Stimulated activated naive CD8-positive, alpha-beta T cell treated with anti-CD3 and anti-CD28 coated beads, Interleukin-15, Interleukin-2, amounts not matched to agents 100 ng/mL and 50 ng/mL, for 24 hours (primary cell): Measurements from ENCODE around the gene PACC1.
A peak's percentile ranks its signal among the peaks of the same experiment; 100 is the strongest.
"Not testable (repeated sequence)": the region's sequence is repeated elsewhere in the genome, so short reads cannot be mapped to it uniquely, and the experiment has no call there.

Experiments used
- H3K27ac Mint-ChIP-seq: one replicate; pipeline ENCODE4 v1.8.0; 2021; ENCODE audit warnings: mild to moderate bottlenecking, mixed read lengths
- H3K27me3 Mint-ChIP-seq: one replicate; pipeline ENCODE4 v1.8.0; 2021; ENCODE audit warnings: mixed read lengths
- H3K36me3 Mint-ChIP-seq: one replicate; pipeline ENCODE4 v1.8.0; 2021; ENCODE audit warnings: low read depth, mixed read lengths
- H3K4me1 Mint-ChIP-seq: one replicate; pipeline ENCODE4 v1.8.0; 2021; ENCODE audit warnings: low read depth, mixed read lengths
- H3K4me3 Mint-ChIP-seq: one replicate; pipeline ENCODE4 v1.8.0; 2021; ENCODE audit warnings: mild to moderate bottlenecking, mixed read lengths
- H3K9me3 Mint-ChIP-seq: one replicate; pipeline ENCODE4 v1.8.0; 2021; ENCODE audit warnings: mixed read lengths

The PACC1 gene

GRCh38 chr1:212430416-212430815 is 15.7 kb upstream of the PACC1 start:
- no peak overlapping the region for H3K4me3 Mint-ChIP-seq
- H3K4me1 Mint-ChIP-seq: peaks cover 25% of the 10 kb centered on the region
- no peaks in the 10 kb centered on the region for H3K9me3 Mint-ChIP-seq
- H3K27ac Mint-ChIP-seq: no peak overlapping the region
- H3K36me3 Mint-ChIP-seq: no peaks in the 10 kb centered on the region
- no peaks in the 10 kb centered on the region for H3K27me3 Mint-ChIP-seq

GRCh38 chr1:212428496-212428895 is 13.8 kb upstream of the PACC1 start:
- no peak overlapping the region for H3K4me3 Mint-ChIP-seq
- H3K9me3 Mint-ChIP-seq: no peaks in the 10 kb centered on the region
- no peaks in the 10 kb centered on the region for H3K36me3 Mint-ChIP-seq
- H3K4me1 Mint-ChIP-seq: peaks cover 19% of the 10 kb centered on the region
- H3K27me3 Mint-ChIP-seq: peaks cover 5% of the 10 kb centered on the region
- no peak overlapping the region for H3K27ac Mint-ChIP-seq

- Mint-ChIP-seq H3K4me3 (no peak overlapping the region), H3K27me3 (peaks cover 8% of the 10 kb centered on the region), H3K9me3 (no peaks in the 10 kb centered on the region), H3K27ac (no peak overlapping the region), H3K36me3 (no peaks in the 10 kb centered on the region), H3K4me1 (no peaks in the 10 kb centered on the region)
These were observed 9.2 kb upstream of the PACC1 start for GRCh38 chr1:212423879-212424278.

GRCh38 chr1:212421165-212421564 is 6.5 kb upstream of the PACC1 start:
- Mint-ChIP-seq H3K9me3 (no peaks in the 10 kb centered on the region), H3K27me3 (peaks cover 8% of the 10 kb centered on the region), H3K4me1 (no peaks in the 10 kb centered on the region), H3K27ac (no peak overlapping the region), H3K4me3 (no peak overlapping the region), H3K36me3 (no peaks in the 10 kb centered on the region)

DNA sequence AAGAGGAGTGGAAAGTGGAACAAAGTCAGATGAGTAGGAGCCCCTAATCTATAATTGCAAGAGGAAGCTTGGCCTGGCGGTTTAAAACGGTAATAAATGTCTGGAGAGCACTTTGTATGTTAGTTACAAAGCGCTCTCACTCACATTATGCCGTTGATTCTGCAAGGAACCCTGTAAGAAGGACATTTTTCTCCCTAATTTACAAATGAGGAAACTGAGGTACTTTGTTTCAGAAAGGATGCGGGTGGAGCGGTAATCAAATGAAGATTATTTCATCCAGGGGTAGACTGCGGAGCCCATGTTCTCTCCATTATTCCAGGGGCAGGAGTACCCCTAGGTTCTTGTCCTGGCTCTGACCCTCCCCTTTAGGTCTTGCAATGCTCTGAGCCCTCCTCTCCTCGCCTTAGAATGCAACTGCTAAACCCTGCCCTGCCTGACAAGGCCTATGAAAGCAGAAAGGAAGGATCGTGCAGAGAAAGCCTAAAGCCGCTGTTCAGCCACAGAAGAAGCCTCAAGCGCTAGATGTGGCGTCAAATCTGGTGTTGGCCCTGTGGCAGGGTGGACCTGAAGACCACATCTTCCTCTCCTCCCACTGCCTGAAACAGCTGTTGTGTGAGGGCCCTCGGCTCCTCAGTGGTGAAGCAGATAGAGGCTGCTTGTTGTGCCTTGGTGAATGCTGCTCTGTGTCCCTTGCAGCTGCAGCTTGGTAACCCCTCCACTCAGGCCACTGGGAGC is 588 bp upstream of the PACC1 start:
- Mint-ChIP-seq H3K27me3 (no peaks in the 10 kb centered on the region), H3K36me3 (peaks cover 20% of the 10 kb centered on the region), H3K4me1 (peaks cover 28% of the 10 kb centered on the region)

GRCh38 chr1:212413902-212414327 is 771 bp downstream of the PACC1 start:
- Mint-ChIP-seq H3K27ac (peak overlapping the region; percentile 78), H3K4me3 (peak overlapping the region; percentile 93), H3K36me3 (peaks cover 31% of the 10 kb centered on the region), H3K27me3 (no peaks in the 10 kb centered on the region), H3K9me3 (no peaks in the 10 kb centered on the region), H3K4me1 (peaks cover 28% of the 10 kb centered on the region)

More for the DNA sequence above, 588 bp upstream of the PACC1 start:
- H3K9me3 Mint-ChIP-seq: no peaks in the 10 kb centered on the region
- H3K4me3 Mint-ChIP-seq: peak overlapping the region; percentile 93
- peak overlapping the region; percentile 94 for H3K27ac Mint-ChIP-seq

DNA sequence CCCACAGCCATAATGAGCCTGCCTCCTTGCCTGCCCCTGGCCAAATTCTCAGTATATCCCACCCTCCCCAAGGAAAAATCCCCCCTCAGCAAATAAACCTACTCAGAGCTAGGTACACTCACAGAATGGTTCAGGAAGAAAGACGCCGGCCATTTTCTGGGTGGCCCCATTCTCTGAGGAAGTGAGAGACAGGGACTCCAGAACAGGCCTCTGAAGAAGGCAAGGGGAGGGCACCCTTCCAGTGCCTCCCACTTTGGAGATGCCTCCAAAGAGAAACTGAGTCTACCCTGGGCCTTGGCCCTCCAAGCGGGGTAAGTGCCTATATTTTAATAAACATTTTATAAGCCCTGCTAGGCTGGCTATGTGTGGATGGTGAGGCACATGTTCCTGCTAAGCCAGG is 2.3 kb downstream of the PACC1 start:
- Mint-ChIP-seq H3K4me1 (peaks cover 28% of the 10 kb centered on the region), H3K36me3 (peaks cover 39% of the 10 kb centered on the region), H3K9me3 (no peaks in the 10 kb centered on the region), H3K27me3 (no peaks in the 10 kb centered on the region), H3K4me3 (no peak overlapping the region), H3K27ac (no peak overlapping the region)

DNA sequence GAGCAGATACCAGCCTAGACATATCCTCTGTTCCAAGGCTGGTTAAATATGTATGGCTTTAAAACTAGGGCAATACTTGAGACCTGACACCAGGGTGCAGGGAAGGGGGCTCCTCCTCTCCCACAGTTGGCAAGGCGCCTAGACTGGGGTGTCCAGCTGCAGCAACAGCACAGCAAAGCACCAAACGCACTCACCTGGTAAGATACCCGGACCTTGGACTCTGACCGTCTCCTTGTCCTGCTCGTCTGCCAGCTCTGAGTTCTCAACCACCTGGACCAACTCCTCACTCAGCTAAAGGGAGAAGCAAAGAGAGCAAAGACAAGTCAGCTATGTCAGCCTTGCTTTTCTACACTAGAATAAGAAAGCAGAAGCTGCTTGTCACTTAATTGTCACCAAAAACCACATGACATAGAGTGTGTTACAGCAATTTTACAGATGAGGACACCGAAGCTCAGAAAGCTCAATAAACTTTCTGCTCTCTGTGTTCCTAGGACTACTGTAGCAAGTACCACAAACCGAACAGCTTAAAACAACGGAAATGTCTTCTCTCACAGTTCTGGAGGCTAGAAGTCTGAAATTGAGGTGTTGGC is 4.4 kb downstream of the PACC1 start:
- Mint-ChIP-seq H3K9me3 (no peaks in the 10 kb centered on the region), H3K36me3 (peaks cover 48% of the 10 kb centered on the region), H3K27me3 (no peaks in the 10 kb centered on the region), H3K4me3 (no peak overlapping the region), H3K27ac (no peak overlapping the region), H3K4me1 (peaks cover 23% of the 10 kb centered on the region)

DNA sequence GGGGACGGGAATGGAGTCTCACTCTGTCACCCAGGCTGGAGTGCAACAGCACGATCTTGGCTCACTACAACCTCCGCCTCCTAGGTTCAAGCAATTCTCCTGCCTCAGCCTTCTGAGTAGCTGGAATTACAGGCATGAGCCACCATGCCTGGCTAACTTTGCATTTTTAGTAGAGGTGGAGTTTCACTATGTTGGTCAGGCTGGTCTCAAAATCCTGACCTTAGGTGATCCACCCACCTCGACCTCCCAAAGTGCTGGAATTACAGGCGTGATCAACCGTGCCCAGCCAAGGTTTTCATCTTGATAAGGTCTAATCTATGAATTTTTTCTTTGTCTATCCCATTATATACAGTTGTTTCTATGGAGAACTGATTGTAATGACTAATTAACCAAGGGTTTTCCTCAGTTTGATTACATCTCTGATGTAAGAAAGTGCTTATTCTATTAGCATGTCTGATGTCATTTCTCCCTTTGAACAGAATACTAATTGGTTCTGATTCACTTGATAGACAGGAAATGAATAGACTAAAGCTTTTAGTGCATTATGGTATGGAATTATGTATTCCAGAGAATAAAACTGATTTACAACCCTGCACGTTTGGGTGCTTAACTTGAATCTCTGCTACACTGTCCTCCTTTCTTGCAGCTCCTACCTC is 11.9 kb downstream of the PACC1 start:
- Mint-ChIP-seq H3K36me3 (peaks cover 63% of the 10 kb centered on the region), H3K27ac (no peak overlapping the region), H3K4me1 (peaks cover 23% of the 10 kb centered on the region), H3K27me3 (no peaks in the 10 kb centered on the region), H3K9me3 (peaks cover 4% of the 10 kb centered on the region), H3K4me3 (no peak overlapping the region)

DNA sequence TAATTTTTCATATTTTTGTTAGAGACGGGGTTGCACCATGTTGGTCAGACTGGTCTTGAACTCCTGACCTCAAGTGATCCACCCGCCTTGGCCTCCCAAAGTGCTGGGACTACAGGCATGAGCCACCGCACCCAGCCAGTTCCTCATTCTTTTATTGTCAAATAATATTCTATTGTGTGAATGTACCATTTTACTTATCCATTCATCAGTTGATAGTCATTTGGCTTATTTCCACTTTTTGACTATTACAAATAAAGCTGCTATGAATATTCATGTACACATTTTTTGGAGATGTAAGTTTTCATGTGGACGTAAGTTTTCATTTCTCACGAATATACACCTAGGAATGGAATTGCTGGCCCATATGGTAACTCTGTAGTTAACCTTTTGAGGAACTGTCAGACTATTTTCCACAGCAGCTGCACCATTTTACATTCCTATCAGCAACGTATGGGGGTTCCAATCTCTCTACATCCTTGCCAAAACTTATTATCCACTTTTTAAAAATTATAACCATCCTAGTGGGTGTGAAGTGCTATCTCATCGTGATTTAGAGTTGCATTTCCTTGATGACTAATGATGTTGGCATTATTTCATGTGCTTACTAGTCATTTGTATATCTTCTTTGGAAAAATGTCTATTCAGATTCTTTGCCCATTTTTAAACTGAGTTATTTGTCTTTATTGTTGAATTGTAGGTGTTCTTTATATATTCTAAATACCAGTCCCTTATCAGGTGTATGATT is 12.7 kb downstream of the PACC1 start:
- Mint-ChIP-seq H3K4me3 (no peak overlapping the region), H3K27ac (no peak overlapping the region), H3K9me3 (peaks cover 10% of the 10 kb centered on the region), H3K27me3 (no peaks in the 10 kb centered on the region), H3K36me3 (peaks cover 67% of the 10 kb centered on the region), H3K4me1 (peaks cover 23% of the 10 kb centered on the region)

- H3K9me3 Mint-ChIP-seq: peaks cover 15% of the 10 kb centered on the region
- no peaks in the 10 kb centered on the region for H3K27me3 Mint-ChIP-seq
- peaks cover 23% of the 10 kb centered on the region for H3K4me1 Mint-ChIP-seq
- no peak overlapping the region for H3K4me3 Mint-ChIP-seq
- peaks cover 70% of the 10 kb centered on the region for H3K36me3 Mint-ChIP-seq
- peak overlapping the region; percentile 16 for H3K27ac Mint-ChIP-seq
These were observed 13.6 kb downstream of the PACC1 start for GRCh38 chr1:212401042-212401441.

- H3K4me1 Mint-ChIP-seq: peaks cover 10% of the 10 kb centered on the region
- no peaks in the 10 kb centered on the region for H3K27me3 Mint-ChIP-seq
- no peak overlapping the region for H3K27ac Mint-ChIP-seq
- H3K36me3 Mint-ChIP-seq: peaks cover 58% of the 10 kb centered on the region
- H3K9me3 Mint-ChIP-seq: peaks cover 15% of the 10 kb centered on the region
- H3K4me3 Mint-ChIP-seq: no peak overlapping the region
These were observed 17.5 kb downstream of the PACC1 start for GRCh38 chr1:212397171-212397570.

DNA sequence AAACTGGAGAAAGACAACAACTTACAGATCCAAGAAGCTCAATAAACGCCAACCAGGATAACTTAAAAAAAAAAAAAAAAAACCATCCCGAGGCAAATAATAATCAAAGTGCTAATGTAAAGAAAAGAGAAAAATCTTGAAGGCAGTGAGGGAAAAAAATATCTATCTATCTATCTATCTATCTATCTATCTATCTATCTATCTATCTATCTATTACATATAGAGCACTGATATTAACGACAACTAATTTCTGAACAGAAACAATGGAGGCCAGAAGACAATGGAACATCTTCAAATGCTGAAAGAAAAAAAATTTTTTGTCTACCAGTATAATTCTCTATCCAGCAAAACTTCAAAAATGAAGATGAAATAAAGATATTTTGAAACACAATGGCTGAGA is 18.0 kb downstream of the PACC1 start:
- Mint-ChIP-seq H3K4me3 (no peak overlapping the region), H3K27ac (no peak overlapping the region), H3K9me3 (peaks cover 18% of the 10 kb centered on the region), H3K27me3 (no peaks in the 10 kb centered on the region), H3K36me3 (peaks cover 59% of the 10 kb centered on the region), H3K4me1 (peaks cover 7% of the 10 kb centered on the region)

DNA sequence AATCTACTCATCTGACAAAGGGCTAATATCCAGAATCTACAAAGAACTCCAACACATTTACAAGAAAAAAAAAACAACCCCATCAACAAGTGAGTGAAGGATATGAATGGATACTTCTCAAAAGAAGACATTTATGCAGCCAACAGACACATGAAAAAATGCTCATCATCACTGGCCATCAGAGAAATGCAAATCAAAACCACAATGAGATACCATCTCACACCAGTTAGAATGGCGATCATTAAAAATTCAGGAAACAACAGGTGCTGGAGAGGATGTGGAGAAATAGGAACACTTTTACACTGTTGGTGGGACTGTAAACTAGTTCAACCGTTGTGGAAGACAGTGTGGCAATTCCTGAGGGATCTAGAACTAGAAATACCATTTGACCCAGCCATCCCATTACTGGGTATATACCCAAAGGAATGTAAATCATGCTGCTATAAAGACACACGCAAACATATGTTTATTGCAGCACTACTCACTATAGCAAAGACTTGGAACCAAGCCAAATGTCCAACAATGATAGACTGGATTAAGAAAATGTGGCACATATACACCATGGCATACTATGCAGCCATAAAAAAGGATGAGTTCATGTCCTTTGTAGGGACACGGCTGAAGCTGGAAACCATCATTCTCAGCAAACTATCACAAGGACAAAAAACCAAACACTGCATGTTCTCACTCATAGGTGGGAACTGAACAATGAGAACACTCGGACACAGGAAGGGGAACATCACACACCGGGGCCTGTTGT is 18.8 kb downstream of the PACC1 start:
- H3K27ac Mint-ChIP-seq, H3K4me1 Mint-ChIP-seq, H3K4me3 Mint-ChIP-seq, H3K27me3 Mint-ChIP-seq: not testable (repeated sequence)
- peaks cover 66% of the 10 kb centered on the region for H3K36me3 Mint-ChIP-seq
- peaks cover 20% of the 10 kb centered on the region for H3K9me3 Mint-ChIP-seq
